Measurements from ENCODE around the gene SLC66A2. TPM values are rescaled to one million over a fixed set of nuclear protein-coding genes. Genes with fewer than 3 reads are reported as not detected.
A peak's percentile ranks its signal among the peaks of the same experiment; 100 is the strongest.

Gene SLC66A2
- total RNA-seq, 2 experiments from 2014 or later: 44.5 to 44.8 TPM

DNA sequence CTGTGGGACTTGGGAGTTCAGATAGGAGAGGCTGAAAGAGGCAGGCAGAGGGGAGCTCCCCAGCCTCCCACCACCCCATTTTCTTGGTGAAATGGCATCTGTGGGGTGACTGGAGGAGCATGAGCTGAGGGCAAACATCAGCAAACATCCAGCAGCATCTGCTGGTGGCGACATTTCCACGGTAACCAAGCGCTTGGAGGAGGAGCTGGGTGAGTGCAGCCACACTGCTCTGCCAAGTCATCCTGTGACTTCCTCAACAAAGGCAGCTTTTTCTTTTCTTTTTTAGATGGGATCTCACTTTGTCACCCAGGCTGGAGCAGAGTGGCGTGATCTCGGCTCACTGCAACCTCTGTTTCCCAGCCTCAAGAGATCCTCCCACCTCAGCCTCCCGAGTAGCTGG is 31.3 kb upstream of the SLC66A2 start:
- H3K27me3 Mint-ChIP-seq: no peaks in the 10 kb centered on the region
- peak; percentile 62 for ATAC-seq (ENCODE audit: poor library complexity)
- Histone ChIP-seq H3K27me3 (ENCODE audit: control insufficient read depth in 1 of 2, insufficient read depth in 2 of 2, low read length in 2 of 2) (no peaks in the 10 kb centered on the region), H3K4me1 (ENCODE audit: insufficient read depth, low read length) (peaks cover 54% of the 10 kb centered on the region), H3K9me3 (ENCODE audit: control insufficient read depth in 1 of 2, insufficient read depth in 1 of 2, low read length in 2 of 2) (no peaks in the 10 kb centered on the region), H3K4me3 (ENCODE audit: low read length) (no peak overlapping the region), H3K27ac (ENCODE audit: low read depth in 1 of 2, low read length in 2 of 2) (no peak overlapping the region), H3K36me3 (ENCODE audit: insufficient read depth, low read length) (peaks cover 24% of the 10 kb centered on the region)
- peaks cover 64% of the 10 kb centered on the region for H3K36me3 Mint-ChIP-seq (ENCODE audit: low read depth)
- DNase-seq: peak in 2 of 14 experiments; percentile 24 to 40
- H3K27ac Mint-ChIP-seq: peak overlapping the region; percentile 80
- H3K9me3 Mint-ChIP-seq: no peaks in the 10 kb centered on the region
- CTCF ChIA-PET: no interaction called here
- intact Hi-C loops (cut with DNase I, micrococcal nuclease): no loop called here
- POLR2A ChIA-PET: interaction anchor here (1.5 kb wide), 1 partner anchor 31 kb away, joined by 4 read pairs; no protein-coding TSS in a partner anchor
- peak overlapping the region; percentile 8 for H3K4me3 Mint-ChIP-seq
- TF ChIP-seq, protein P1, sequence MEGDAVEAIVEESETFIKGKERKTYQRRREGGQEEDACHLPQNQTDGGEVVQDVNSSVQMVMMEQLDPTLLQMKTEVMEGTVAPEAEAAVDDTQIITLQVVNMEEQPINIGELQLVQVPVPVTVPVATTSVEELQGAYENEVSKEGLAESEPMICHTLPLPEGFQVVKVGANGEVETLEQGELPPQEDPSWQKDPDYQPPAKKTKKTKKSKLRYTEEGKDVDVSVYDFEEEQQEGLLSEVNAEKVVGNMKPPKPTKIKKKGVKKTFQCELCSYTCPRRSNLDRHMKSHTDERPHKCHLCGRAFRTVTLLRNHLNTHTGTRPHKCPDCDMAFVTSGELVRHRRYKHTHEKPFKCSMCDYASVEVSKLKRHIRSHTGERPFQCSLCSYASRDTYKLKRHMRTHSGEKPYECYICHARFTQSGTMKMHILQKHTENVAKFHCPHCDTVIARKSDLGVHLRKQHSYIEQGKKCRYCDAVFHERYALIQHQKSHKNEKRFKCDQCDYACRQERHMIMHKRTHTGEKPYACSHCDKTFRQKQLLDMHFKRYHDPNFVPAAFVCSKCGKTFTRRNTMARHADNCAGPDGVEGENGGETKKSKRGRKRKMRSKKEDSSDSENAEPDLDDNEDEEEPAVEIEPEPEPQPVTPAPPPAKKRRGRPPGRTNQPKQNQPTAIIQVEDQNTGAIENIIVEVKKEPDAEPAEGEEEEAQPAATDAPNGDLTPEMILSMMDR (IDR thresholded peaks at IDR 0.05): no peak
- H3K4me1 Mint-ChIP-seq (ENCODE audit: low read depth): peaks cover 75% of the 10 kb centered on the region

- Histone ChIP-seq H3K9me3 (ENCODE audit: control insufficient read depth in 1 of 2, insufficient read depth in 1 of 2, low read length in 2 of 2) (no peaks in the 10 kb centered on the region), H3K27me3 (ENCODE audit: control insufficient read depth in 1 of 2, insufficient read depth in 2 of 2, low read length in 2 of 2) (no peaks in the 10 kb centered on the region), H3K4me3 (ENCODE audit: low read length) (no peak overlapping the region), H3K4me1 (ENCODE audit: insufficient read depth, low read length) (peaks cover 45% of the 10 kb centered on the region), H3K36me3 (ENCODE audit: insufficient read depth, low read length) (peaks cover 29% of the 10 kb centered on the region), H3K27ac (ENCODE audit: low read depth in 1 of 2, low read length in 2 of 2) (no peak overlapping the region)
- ChIA-PET CTCF (no interaction called here), POLR2A (no interaction called here)
- Mint-ChIP-seq H3K27me3 (no peaks in the 10 kb centered on the region), H3K4me1 (ENCODE audit: low read depth) (peaks cover 58% of the 10 kb centered on the region), H3K36me3 (ENCODE audit: low read depth) (peaks cover 67% of the 10 kb centered on the region), H3K9me3 (no peaks in the 10 kb centered on the region), H3K27ac (no peak overlapping the region), H3K4me3 (no peak overlapping the region)
- intact Hi-C loops (cut with DNase I, micrococcal nuclease): no loop called here
- TF ChIP-seq, protein P1 (IDR thresholded peaks at IDR 0.05): no peak
- ATAC-seq (ENCODE audit: poor library complexity): no peak
- no peak for DNase-seq
These were observed 29.1 kb upstream of the SLC66A2 start for GRCh38 chr18:79980585-79980984.

DNA sequence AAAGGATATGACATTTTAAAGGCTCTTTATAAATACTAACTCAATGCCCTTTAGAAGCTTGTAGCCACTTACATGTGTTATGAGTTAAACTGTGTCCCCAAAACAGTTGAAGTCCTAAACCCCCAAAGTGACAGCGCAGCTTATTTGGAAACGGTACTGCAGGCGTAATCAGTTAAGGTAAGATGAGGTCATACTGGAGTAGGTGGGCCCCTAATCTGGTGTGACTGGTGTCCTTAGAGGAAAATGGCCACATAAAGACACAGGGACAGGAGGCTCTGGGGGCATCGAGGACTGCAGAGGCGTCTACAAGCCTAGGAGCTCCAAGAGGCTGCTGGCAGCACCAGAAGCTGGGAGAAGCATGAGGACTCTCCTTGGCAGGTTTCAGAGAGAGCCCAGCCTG is 28.4 kb upstream of the SLC66A2 start:
- peak overlapping the region; percentile 11 for H3K27ac Mint-ChIP-seq
- no peak overlapping the region for H3K27ac ChIP-seq (ENCODE audit: low read depth in 1 of 2, low read length in 2 of 2)

More for the DNA sequence above, 28.4 kb upstream of the SLC66A2 start:
- H3K27me3 Mint-ChIP-seq: no peaks in the 10 kb centered on the region
- no peak overlapping the region for H3K4me3 Mint-ChIP-seq
- Histone ChIP-seq H3K4me1 (ENCODE audit: insufficient read depth, low read length) (peaks cover 41% of the 10 kb centered on the region), H3K27me3 (ENCODE audit: control insufficient read depth in 1 of 2, insufficient read depth in 2 of 2, low read length in 2 of 2) (no peaks in the 10 kb centered on the region), H3K36me3 (ENCODE audit: insufficient read depth, low read length) (peaks cover 29% of the 10 kb centered on the region), H3K4me3 (ENCODE audit: low read length) (no peak overlapping the region), H3K9me3 (ENCODE audit: control insufficient read depth in 1 of 2, insufficient read depth in 1 of 2, low read length in 2 of 2) (no peaks in the 10 kb centered on the region)
- CTCF ChIA-PET: no interaction called here
- POLR2A ChIA-PET: no interaction called here
- TF ChIP-seq, protein P1 (IDR thresholded peaks at IDR 0.05): no peak
- intact Hi-C loops (cut with DNase I, micrococcal nuclease): no loop called here
- ATAC-seq (ENCODE audit: poor library complexity): no peak
- no peak for DNase-seq
- H3K9me3 Mint-ChIP-seq: no peaks in the 10 kb centered on the region
- peaks cover 67% of the 10 kb centered on the region for H3K36me3 Mint-ChIP-seq (ENCODE audit: low read depth)
- H3K4me1 Mint-ChIP-seq (ENCODE audit: low read depth): peaks cover 50% of the 10 kb centered on the region

Data from CD4-positive, alpha-beta T cell (primary cell).